PC-9 (cell line): Measurements from ENCODE around the gene LARGE1. TPM values are rescaled to one million over a fixed set of nuclear protein-coding genes. Genes with fewer than 3 reads are reported as not detected.

Source experiments
- BruUV-seq: library from RNA; stranded (reverse); fragments of 400-500 nt; replicated peaks from 2 replicates; lab custom pipeline; 2021; lab: Mats Ljungman, UMichigan
- CTCF ChIA-PET: fragments of 300-600 bp; sonication (Branson Sonifier 250); formaldehyde crosslinking; loops from one replicate; lab custom pipeline; 2022; ENCODE audit warnings: antibody characterized with exemption; lab: Charles Lee
- POLR2A ChIA-PET: fragments of 300-600 bp; sonication (Branson Sonifier 250); formaldehyde crosslinking; loops from one replicate; lab custom pipeline; 2022; ENCODE audit warnings: antibody characterized with exemption; ENCODE audit not compliant: unreplicated experiment; lab: Charles Lee
- DNase-seq, 2 experiments: peaks; one replicate each; pipeline versions ENCODE4 v3.0.0 to v3.0.0-alpha.2; 2015 to 2022; ENCODE audit warnings: mixed read lengths in 1 of 2
- H2AFZ ChIP-seq: fragments of 200-600 bp; sonication (generic); 2 replicates; pipeline ENCODE4 v1.8.1; 2017; ENCODE audit warnings: antibody characterized with exemption
- H3F3A ChIP-seq: fragments of 200-600 bp; sonication (generic); 2 replicates; pipeline ENCODE4 v1.8.1; 2017; ENCODE audit warnings: antibody characterized with exemption, mild to moderate bottlenecking, low read depth; ENCODE audit not compliant: insufficient read depth
- H3K27ac ChIP-seq: fragments of 200-600 bp; sonication (generic); 2 replicates; pipeline ENCODE4 v1.6.1; 2016; ENCODE audit warnings: mixed run types
- H3K27me3 ChIP-seq: fragments of 200-600 bp; sonication (generic); 2 replicates; pipeline ENCODE4 v1.6.1; 2016; ENCODE audit warnings: low read depth, mixed run types; ENCODE audit not compliant: insufficient read depth
- H3K36me3 ChIP-seq: fragments of 200-600 bp; sonication (generic); 2 replicates; pipeline ENCODE4 v1.6.1; 2016; ENCODE audit warnings: low read depth, mixed run types
- H3K4me1 ChIP-seq: fragments of 200-600 bp; sonication (generic); replicated peaks from 2 replicates; pipeline ENCODE4 v1.6.1; 2016; ENCODE audit warnings: mixed run types; ENCODE audit not compliant: insufficient read depth
- H3K4me2 ChIP-seq: fragments of 200-600 bp; sonication (generic); 2 replicates; pipeline ENCODE4 v1.6.1; 2017; ENCODE audit warnings: mixed run types
- H3K4me3 ChIP-seq: fragments of 200-600 bp; sonication (generic); 2 replicates; pipeline ENCODE4 v1.6.1; 2016; ENCODE audit warnings: mixed run types
- H3K79me2 ChIP-seq: fragments of 200-600 bp; sonication (generic); 2 replicates; pipeline ENCODE4 v1.6.1; 2017; ENCODE audit warnings: low read depth, mixed run types
- H3K9me2 ChIP-seq: fragments of 200-600 bp; sonication (generic); 2 replicates; pipeline ENCODE4 v1.8.1; 2017; ENCODE audit warnings: mild to moderate bottlenecking; ENCODE audit not compliant: insufficient read depth
- H3K9me3 ChIP-seq: fragments of 200-600 bp; sonication (generic); 2 replicates; pipeline ENCODE4 v1.8.1; 2016; ENCODE audit warnings: low read depth; ENCODE audit not compliant: insufficient read depth
- H4K20me1 ChIP-seq: fragments of 200-600 bp; sonication (generic); 2 replicates; pipeline ENCODE4 v1.8.1; 2017; ENCODE audit not compliant: insufficient read depth
- EZH2 ChIP-seq: fragments of 200-600 bp; sonication (generic); IDR thresholded peaks from 2 replicates; pipeline ENCODE4 v1.8.0; 2017; ENCODE audit warnings: antibody characterized with exemption, low read depth
- intact Hi-C: fragments of 100-400 bp; cut with micrococcal nuclease; formaldehyde crosslinking; loops from one replicate; pipeline ENCODE4 v1.10.0; 2022; ENCODE audit not compliant: unreplicated experiment
- total RNA-seq: library from RNA; stranded (reverse); gene quantifications from 2 replicates; pipeline ENCODE4 v1.2.3, GENCODE V29; 2021
- TF ChIP-seq, protein P1 (sequence below): fragments of 200-600 bp; sonication (generic); conservative IDR thresholded peaks from 2 replicates; pipeline ENCODE4 v1.6.1; 2017; ENCODE audit warnings: mixed run types, antibody characterized with exemption, mild to moderate bottlenecking, moderate library complexity

Gene LARGE1
- total RNA-seq, 1 experiment from 2014 or later: 12.5 TPM

DNA sequence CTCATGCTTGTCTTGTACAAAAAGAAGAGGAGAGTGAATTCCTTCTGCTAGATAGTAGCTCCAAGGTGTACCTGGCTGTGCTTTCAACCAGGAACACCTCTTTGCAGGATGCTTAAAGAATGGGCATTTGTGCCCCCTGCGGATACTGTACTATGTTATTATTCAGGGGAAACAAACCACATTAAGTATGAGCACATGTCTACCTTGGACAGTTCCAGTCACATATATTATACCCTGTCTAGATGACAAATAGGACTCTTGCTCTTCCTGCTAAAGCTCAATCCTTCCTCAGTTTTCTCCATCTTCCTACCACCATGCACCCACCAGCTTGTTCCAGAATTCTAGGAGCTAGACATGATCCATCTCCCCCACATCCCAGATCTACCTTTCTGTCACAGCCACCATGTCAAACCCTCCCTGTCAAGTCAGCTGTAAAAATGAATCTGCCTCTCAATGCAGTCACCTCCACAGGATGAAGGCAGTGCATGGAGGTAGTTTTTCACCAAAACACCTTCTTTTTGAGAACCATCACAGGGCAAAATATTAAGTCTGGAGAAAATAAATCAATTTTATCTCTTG, 337.4 kb downstream of the LARGE1 start:
- no peak overlapping the region for H3K4me2 ChIP-seq
- no peaks in the 10 kb centered on the region for H3K9me2 ChIP-seq
- ChIA-PET POLR2A (no interaction called here), CTCF (no interaction called here)
- no TSS peak for BruUV-seq
- DNase-seq: no peak
- TF ChIP-seq, protein P1, sequence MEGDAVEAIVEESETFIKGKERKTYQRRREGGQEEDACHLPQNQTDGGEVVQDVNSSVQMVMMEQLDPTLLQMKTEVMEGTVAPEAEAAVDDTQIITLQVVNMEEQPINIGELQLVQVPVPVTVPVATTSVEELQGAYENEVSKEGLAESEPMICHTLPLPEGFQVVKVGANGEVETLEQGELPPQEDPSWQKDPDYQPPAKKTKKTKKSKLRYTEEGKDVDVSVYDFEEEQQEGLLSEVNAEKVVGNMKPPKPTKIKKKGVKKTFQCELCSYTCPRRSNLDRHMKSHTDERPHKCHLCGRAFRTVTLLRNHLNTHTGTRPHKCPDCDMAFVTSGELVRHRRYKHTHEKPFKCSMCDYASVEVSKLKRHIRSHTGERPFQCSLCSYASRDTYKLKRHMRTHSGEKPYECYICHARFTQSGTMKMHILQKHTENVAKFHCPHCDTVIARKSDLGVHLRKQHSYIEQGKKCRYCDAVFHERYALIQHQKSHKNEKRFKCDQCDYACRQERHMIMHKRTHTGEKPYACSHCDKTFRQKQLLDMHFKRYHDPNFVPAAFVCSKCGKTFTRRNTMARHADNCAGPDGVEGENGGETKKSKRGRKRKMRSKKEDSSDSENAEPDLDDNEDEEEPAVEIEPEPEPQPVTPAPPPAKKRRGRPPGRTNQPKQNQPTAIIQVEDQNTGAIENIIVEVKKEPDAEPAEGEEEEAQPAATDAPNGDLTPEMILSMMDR: no peak
- TF ChIP-seq EZH2: no peak
- H3K9me3 ChIP-seq: no peaks in the 10 kb centered on the region
- H3K4me1 ChIP-seq: no peaks in the 10 kb centered on the region
- H3K79me2 ChIP-seq: no peaks in the 10 kb centered on the region
- no peaks in the 10 kb centered on the region for H3F3A ChIP-seq
- intact Hi-C loops: no loop called here
- no peaks in the 10 kb centered on the region for H3K27me3 ChIP-seq
- H3K4me3 ChIP-seq: no peak overlapping the region
- H3K36me3 ChIP-seq: no peaks in the 10 kb centered on the region
- no peak overlapping the region for H3K27ac ChIP-seq
- H2AFZ ChIP-seq: no peak overlapping the region
- H4K20me1 ChIP-seq: no peaks in the 10 kb centered on the region

DNA sequence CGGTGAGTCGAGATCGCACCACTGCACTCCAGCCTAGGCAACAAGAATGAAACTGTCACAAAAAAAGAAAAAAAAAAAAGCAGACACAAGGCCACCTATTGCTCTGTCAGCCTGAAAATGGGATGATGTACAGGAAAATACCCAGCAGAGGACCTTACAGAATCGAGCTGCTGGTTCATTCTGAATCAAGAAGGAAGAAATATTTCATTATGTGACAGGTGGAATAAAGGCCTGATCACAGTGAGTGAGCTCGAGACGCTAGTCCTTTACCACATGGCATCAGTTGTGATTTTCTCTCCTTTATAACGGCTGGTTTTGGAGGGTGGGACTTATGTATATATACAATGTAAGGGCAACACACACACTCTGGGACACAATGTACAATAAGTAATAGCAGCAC, 340.0 kb downstream of the LARGE1 start:
- H4K20me1 ChIP-seq: no peaks in the 10 kb centered on the region
- intact Hi-C loops: no loop called here
- no peaks in the 10 kb centered on the region for H3K9me3 ChIP-seq
- no peaks in the 10 kb centered on the region for H3K36me3 ChIP-seq
- H3K27me3 ChIP-seq: no peaks in the 10 kb centered on the region
- H2AFZ ChIP-seq: no peak overlapping the region
- no peaks in the 10 kb centered on the region for H3F3A ChIP-seq
- H3K4me3 ChIP-seq: no peak overlapping the region
- H3K4me2 ChIP-seq: no peak overlapping the region
- POLR2A ChIA-PET: no interaction called here
- BruUV-seq: no TSS peak
- H3K79me2 ChIP-seq: no peaks in the 10 kb centered on the region
- no peak overlapping the region for H3K27ac ChIP-seq
- CTCF ChIA-PET: no interaction called here
- no peaks in the 10 kb centered on the region for H3K4me1 ChIP-seq
- TF ChIP-seq, protein P1: no peak
- TF ChIP-seq EZH2: no peak
- no peaks in the 10 kb centered on the region for H3K9me2 ChIP-seq
- DNase-seq: no peak

DNA sequence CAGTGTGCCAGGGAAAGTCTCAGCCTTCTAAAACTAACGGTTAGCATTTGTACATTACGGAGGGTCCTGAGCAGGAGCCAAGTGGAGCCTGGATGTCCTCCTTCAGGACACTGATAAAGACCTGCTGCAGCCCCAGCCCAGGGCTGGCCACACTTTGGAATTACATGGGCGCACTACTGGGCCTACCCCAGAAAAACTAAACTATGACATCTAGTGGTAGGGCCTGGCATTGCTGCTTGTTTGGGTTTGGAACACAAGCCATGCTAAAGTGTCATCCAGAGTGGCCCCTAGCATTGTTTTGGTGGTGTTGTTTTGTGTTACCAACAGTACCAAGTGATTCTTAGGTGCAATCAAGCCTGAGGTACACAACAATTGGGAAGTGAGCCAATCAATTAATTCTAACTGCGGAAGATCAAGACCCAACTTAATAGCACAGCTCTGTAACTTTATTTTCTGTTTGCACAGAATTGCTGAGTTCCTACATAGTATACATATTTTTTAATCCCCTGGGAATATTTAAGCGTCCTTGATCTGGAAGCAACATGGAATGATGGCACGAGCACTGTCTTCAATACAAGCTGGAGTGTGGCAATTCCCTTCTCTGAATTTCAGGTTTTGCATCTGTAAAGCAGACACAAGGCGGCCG, 340.7 kb downstream of the LARGE1 start:
- Histone ChIP-seq H3K9me3 (no peaks in the 10 kb centered on the region), H3K27me3 (no peaks in the 10 kb centered on the region), H4K20me1 (no peaks in the 10 kb centered on the region), H3K4me1 (no peaks in the 10 kb centered on the region), H2AFZ (no peak overlapping the region), H3K27ac (no peak overlapping the region), H3F3A (no peaks in the 10 kb centered on the region), H3K9me2 (no peaks in the 10 kb centered on the region), H3K79me2 (no peaks in the 10 kb centered on the region), H3K4me3 (no peak overlapping the region), H3K4me2 (no peak overlapping the region), H3K36me3 (no peaks in the 10 kb centered on the region)
- no TSS peak for BruUV-seq
- ChIA-PET POLR2A (no interaction called here), CTCF (no interaction called here)
- TF ChIP-seq EZH2: no peak
- TF ChIP-seq, protein P1: peak; percentile 93
- DNase-seq: peak in 1 of 2 experiments; percentile 53
- intact Hi-C loops: loop anchor here (1.0 kb wide), 2 partner anchors 60 to 277 kb away; no protein-coding TSS in a partner anchor
